Hematopoietic multipotent progenitor cell treated with erythropoietin and hydrocortisone succinate and interleukin-3 and kit ligand, for 8 days (in vitro differentiated cells): ENCODE results near the gene CEP44.
"Not testable (repeated sequence)": the region's sequence is repeated elsewhere in the genome, so short reads cannot be mapped to it uniquely, and the experiment has no call there.

Source experiments
- DNase-seq: peaks from one replicate; pipeline ENCODE4 v3.0.0-alpha.2; 2015

Gene CEP44

GRCh38 chr4:174283507-174284471 lies at the start of gene CEP44, which contains the start of gene FBXO8:
Gene CEP44 (plus strand): TSS chr4:174283911. CDS start chr4:174299122, 15,211 bp downstream.
Gene FBXO8 (minus strand): TSS chr4:174283667. CDS start chr4:174263092, 20,575 bp downstream.
- DNase-seq: peak; percentile 85

GRCh38 chr4:174236359-174236758 lies 47.4 kb upstream of the CEP44 start:
- no peak for DNase-seq

- DNase-seq: no peak
Measured at GRCh38 chr4:174241162-174241561, 42.5 kb upstream of the CEP44 start.

GRCh38 chr4:174244441-174244840 lies 39.3 kb upstream of the CEP44 start:
- DNase-seq: no peak

- DNase-seq: no peak
Measured at GRCh38 chr4:174245714-174246113, 38.0 kb upstream of the CEP44 start.

GRCh38 chr4:174248407-174248806 lies 35.3 kb upstream of the CEP44 start:
- no peak for DNase-seq

- DNase-seq: no peak
Measured at GRCh38 chr4:174252412-174252811, 31.3 kb upstream of the CEP44 start.

GRCh38 chr4:174254613-174255012 lies 29.1 kb upstream of the CEP44 start:
- no peak for DNase-seq

GRCh38 chr4:174255374-174255773 lies 28.3 kb upstream of the CEP44 start:
- DNase-seq: no peak

- peak; percentile 45 for DNase-seq
Measured at GRCh38 chr4:174255786-174256185, 27.9 kb upstream of the CEP44 start.

GRCh38 chr4:174256277-174256713 lies 27.4 kb upstream of the CEP44 start:
- DNase-seq: peak; percentile 28

GRCh38 chr4:174259580-174259979 lies 24.1 kb upstream of the CEP44 start:
- DNase-seq: no peak

GRCh38 chr4:174260099-174260498 lies 23.6 kb upstream of the CEP44 start:
- DNase-seq: no peak

- not testable (repeated sequence) for DNase-seq
Measured at GRCh38 chr4:174261432-174261831, 22.3 kb upstream of the CEP44 start.

GRCh38 chr4:174262624-174263444 lies 20.9 kb upstream of the CEP44 start:
- no peak for DNase-seq

- DNase-seq: no peak
Measured at GRCh38 chr4:174263445-174263736, 20.3 kb upstream of the CEP44 start.

GRCh38 chr4:174265916-174266315 lies 17.8 kb upstream of the CEP44 start:
- DNase-seq: no peak

- DNase-seq: no peak
Measured at GRCh38 chr4:174266416-174266815, 17.3 kb upstream of the CEP44 start.

- no peak for DNase-seq
Measured at GRCh38 chr4:174273930-174274329, 9.8 kb upstream of the CEP44 start.

GRCh38 chr4:174274436-174274835 lies 9.3 kb upstream of the CEP44 start:
- no peak for DNase-seq

- no peak for DNase-seq
Measured at GRCh38 chr4:174275101-174275500, 8.6 kb upstream of the CEP44 start.

GRCh38 chr4:174277433-174277832 lies 6.3 kb upstream of the CEP44 start:
- no peak for DNase-seq

- no peak for DNase-seq
Measured at GRCh38 chr4:174278467-174278866, 5.2 kb upstream of the CEP44 start.
